AG08395 (cell line): ENCODE results near the gene PLA2G4C.

Source experiments
- DNase-seq: peaks from one replicate; pipeline ENCODE4 v3.0.0; 2012; ENCODE audit warnings: mixed read lengths, low spot score

PLA2G4C gene, protein sequence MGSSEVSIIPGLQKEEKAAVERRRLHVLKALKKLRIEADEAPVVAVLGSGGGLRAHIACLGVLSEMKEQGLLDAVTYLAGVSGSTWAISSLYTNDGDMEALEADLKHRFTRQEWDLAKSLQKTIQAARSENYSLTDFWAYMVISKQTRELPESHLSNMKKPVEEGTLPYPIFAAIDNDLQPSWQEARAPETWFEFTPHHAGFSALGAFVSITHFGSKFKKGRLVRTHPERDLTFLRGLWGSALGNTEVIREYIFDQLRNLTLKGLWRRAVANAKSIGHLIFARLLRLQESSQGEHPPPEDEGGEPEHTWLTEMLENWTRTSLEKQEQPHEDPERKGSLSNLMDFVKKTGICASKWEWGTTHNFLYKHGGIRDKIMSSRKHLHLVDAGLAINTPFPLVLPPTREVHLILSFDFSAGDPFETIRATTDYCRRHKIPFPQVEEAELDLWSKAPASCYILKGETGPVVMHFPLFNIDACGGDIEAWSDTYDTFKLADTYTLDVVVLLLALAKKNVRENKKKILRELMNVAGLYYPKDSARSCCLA

DNA sequence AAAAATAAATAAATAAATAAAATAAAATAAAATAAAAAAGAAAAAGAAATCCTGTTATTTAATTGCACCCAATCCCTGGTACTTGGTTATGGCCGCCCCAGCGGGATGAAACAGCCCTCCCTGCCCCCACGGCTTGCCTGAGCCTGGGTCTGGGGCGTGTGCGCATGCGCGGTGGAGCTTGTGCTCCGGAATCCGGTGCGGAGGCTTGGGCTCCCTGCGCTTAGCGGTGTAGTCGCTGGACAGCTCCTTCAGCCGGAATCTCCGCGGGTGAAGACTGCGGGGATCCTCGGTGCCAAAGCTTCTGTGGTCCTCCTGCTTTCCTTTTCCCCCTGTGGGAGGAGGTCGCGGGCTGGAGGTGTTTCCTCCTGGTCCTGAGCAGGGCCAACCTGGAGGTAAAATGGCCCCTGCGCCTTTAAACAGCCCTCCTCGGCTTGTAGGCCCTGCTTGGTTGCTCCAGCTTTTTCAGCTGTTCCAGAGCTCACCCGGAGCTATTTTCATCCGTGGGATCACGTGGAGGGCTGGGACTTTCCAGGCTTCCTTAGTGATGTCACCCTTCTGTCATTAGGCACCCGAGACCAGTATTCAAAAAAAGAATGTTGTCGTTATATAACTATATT is at the start of gene PLA2G4C:
TSS of gene PLA2G4C (minus strand) at position 468 of the 617 bp plus-strand sequence. CDS start 4,288 bp downstream, outside the sequence.
- peak; percentile 99 for DNase-seq

DNA sequence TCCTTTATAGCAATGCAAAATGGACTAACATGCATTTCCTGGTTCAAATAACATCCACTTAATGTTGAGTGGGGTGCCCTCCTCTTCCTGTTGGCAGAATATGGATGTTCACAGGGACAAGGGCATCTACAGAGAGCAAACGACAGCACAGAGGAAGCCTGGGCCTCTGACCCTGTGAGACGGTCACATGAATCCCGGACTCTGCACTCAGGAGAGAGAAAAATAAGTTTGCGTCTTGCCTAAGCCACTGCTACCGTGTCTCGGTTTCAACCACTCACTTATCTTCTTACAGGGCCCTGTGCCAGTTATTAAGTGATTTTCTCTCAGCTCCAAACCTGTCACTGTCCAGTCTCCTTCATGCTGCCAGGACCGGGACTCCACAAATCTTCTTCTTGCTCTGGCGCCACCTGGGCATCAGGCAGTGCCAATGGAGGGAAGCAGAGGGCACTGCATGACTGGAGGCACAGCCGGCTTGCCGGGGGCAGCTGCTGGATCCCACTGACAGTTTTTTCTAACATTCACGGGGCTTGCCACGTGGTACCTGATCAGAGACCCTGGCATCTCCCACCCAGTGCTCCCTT is 47.7 kb upstream of the PLA2G4C start:
- DNase-seq = no peak

DNA sequence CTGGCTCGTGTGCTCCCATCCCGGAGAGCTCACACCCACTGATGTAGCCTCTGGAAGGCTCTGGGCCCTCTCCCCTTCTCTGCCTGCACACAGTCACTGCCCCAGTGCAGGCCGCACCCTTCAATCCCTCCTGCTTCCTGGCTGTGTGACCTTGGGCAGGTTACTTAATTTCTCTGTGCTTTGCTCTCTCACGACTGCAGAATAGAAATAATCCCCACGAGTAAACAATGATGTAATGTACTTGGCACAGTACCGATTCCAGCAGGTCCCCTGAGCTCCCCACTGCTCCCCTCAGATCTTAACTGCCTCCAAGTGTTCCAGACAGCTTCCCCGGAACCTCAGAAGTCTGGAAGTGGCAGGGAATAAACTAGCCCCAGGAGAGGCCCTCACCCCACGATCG is 43.4 kb upstream of the PLA2G4C start:
- no peak for DNase-seq

DNA sequence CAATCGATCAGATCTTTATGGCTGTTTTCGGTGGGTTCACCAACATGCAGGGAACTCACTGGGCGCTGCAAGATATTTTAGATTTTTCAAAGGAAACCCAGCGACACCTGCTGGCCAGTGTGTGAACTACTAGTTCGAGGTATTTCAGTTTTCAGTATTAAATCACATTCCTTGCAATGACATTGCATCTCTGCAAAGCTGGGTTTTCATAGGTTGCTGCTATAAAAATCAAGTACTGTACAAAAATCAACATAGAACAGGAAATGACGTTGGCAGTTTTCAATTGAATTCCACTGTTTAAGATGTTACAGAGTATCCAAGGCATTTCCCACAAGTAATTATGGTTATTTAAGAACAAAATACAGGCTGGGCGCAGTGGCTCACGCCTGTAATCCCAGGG is 41.9 kb upstream of the PLA2G4C start:
- DNase-seq = peak; percentile 76

DNA sequence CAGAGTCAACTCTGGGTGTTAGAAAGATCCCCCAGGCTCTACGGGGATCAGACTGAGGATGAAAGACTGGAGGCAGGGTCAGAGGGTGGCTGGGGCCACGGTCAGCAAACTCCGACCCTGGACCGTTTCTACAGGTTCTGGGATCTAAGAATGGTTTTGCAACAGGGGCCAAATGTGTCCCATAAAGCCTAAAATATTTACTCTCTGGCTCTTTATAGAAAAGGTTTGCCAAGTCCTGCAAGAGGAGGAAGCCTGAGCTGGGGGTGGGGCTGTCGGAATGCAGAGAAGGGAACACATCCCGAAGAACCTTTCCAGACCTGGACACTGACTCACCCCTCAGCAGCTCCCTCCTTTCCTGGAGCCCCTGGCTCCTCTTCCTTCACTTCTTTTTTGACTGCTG is 38.8 kb upstream of the PLA2G4C start:
- DNase-seq = no peak

DNA sequence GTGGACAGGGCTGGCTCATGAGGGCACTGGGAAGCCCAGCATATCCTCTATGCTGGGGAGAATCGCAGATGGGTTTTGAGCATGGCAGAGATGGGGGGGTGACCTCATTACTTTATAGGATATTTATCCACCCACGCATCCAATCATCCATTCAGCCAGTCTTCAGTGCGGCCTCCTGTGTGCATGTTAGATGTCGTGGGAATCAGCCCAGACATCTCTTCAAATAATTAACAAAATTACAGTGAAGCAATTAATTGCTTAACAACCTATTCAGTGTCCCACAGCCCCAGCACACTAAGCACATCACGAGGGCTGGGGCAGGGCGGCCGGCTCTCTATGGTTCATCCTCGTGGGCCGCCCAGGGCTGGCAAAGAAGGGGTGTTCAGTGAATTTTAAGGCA is 38.0 kb upstream of the PLA2G4C start:
- DNase-seq = no peak

DNA sequence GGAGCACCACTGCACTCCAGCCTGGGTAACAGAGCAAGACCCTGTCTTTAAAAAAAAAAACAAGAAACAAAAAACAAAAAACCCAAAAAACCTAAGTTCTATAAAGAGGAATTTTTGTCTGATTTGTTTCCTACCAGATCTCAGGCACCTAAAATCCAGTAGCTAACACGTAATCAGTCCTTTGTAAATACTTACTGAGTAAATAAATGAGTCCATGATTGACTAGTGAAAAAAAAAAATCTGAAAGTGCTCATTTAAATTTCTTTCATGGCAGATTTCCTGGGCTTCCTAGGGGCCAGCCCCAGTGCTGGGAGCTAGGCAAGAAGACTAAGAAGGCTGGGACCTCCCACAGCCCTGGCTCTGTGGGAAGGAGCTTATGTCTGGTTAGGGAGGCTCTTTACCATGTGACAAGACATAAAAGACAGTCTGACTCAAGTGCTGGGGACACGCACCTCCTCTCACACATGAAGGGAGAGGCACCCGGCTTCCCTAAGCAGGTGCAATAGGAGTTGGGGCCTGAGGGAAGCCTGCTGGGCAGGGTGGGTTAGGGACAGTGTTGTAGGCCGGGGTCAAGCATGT is 37.1 kb upstream of the PLA2G4C start:
- no peak for DNase-seq

DNA sequence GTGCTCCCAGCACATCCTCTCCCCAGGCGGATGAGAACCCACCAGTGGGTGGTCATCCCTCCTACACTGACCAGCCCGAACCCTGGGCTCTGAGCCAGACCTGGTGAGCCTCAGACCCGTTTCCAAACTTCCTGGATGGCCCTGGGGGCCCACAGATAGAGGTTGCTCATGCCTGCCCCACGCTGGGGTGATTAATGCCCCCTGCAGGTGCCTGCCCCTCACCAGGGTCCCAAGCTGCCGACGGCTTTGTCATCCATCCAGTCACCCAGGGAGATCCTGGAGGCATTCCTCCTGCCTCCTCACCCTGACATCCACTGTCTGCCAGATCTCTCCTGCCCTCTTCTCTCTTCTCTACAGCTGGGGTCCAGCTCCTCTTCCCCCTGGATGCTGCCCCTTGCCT is 28.4 kb upstream of the PLA2G4C start:
- no peak for DNase-seq

DNA sequence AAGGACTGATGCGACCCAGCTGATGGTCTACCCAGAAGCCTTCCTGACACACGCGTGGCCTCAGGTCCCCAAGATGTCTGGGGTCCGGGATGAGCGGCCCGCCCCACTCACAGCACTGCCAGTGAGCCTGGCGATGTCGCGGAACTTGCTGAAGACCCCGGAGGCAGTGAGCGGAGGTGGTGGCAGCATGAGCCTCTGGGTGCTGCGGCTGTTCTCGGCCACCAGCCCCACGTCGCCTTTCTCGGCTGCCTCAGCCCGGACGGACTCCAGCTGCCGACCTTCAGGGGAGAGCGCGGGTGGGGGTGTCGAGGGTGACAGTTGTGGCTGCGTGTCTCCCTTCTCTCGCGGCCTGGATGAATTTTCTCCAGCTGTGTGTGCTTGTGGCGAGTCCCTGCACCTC is 26.8 kb upstream of the PLA2G4C start:
- DNase-seq = no peak

DNA sequence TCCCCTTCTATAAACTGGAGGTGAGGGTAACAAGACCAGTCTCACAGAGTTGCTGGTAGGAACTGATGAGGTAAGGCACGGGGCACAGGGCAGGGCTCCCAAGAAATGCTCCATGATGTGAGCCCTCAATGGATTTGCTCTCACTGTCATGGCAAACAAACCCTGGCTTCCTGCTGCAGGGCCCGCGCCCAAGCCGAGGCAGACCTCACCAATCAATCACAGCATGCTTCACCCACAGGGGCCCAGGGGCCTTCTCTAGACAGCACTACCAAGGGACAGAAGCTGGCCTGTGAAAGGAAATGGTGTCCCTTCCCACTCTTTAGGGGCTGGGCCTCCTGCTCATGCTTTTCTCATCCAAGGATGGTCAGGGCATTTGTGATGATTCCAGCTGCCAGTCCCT is 25.9 kb upstream of the PLA2G4C start:
- no peak for DNase-seq

DNA sequence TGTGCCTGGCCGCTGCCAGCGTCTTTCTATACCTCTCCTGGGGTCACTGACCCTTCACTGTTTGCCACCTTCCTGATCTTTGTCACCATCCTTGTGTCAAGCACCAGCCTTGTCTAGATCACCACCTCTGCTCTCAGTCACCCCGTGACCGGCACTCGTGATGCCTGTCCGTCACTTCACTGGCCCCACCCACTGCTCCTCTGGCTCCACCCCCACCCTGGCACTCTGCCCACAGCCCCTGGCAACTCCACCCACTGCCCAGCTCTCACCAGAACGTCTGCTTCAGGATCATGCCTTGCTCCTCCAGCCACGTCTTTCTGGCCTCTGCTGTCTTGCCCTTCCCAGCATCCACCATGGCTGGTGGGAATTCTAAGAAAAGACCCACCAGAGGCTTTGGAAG is 24.8 kb upstream of the PLA2G4C start:
- peak; percentile 5 for DNase-seq

DNA sequence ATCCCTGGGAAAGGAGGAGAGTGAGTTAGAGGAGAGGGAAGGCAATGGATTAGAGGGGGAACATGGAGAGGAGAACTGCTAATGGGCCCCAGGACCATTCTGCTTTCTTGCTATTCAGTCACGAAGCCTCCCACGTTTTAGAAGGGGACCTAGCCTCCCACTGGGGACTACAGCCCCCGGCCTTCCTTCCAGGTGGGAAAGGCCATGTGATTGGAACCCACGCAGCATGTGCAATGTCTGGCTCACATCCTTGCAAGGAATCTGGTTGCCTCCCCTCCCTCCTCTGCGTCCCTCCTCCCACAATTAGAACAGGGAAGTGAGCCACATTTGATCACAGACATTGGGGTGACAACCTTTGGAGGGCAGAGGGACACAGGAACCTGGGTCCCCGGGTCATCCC is 22.5 kb upstream of the PLA2G4C start:
- DNase-seq = no peak

DNA sequence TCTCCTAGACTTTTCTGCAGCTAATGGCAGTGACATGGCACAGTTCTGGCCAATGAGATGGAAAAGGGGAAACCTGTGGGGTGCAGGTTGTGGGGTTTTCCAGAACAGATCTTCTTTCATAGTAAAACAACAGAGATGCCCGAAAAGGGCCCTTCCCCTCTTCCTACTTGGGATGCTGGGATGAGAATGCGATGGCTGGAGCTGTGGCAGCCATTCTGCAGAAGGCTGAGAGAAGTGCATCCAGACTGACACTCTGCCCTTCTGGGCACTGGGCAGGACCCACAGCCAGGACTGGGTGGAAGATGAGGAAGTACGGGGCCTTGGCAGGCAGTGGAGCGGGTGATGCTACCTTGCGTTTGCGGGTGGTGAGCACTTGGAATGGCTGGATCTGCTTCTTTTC is 16.9 kb upstream of the PLA2G4C start:
- DNase-seq = no peak

DNA sequence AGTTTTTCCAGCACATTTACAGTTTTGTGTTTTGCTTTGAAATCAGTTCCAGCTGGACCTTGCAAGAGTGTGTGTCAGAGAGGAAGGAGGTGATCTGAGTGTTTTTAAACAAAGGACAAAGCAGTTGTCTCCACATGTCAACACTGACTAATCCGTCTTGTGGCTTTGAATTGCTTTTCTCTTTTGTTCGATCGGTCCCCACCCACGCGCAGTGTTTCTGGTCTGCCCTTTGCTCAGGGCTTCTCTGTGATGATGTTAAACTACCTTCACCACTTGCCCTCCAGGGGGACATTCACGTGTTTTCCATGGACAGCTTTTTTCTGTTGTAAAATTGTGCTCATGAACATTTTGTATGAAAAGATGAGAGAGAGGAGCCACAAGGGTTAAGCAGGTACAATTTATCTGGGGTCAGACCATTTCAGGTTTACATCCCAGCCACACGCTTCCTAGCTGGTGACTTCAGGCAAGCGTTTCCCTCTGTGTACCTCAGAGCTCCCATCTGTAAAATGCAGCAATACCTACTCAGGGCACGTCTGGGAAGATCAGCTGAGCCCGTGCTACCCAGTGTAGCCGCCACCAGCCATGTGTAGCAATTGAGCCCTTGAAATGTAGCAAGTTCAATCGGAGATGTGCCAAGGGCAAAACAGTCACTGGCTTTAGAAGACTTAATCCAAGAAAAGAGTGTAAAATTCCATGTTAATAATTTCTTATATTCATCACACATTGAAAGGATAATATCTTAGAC is 13.5 kb upstream of the PLA2G4C start:
- peak; percentile 30 for DNase-seq

DNA sequence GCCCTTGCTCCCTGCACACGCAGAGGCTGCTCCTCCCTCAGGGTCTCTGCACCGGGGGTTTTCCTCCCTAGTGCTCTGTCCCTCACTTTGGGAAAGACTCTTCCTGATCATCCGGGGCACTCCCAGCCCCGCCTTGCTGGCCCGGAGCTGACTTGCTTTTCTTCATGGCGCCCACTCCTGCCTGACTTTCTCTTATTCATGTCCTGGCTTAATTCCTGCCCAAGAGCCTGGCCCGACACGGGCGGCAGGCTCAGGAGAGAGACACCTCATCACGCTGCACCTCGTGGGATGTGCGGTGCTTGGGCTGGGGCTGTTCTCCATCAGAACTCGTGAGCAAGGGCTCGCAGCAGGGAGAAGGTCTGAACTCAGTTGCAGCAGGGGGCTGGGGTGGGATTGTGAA is 11.8 kb upstream of the PLA2G4C start:
- DNase-seq = no peak

DNA sequence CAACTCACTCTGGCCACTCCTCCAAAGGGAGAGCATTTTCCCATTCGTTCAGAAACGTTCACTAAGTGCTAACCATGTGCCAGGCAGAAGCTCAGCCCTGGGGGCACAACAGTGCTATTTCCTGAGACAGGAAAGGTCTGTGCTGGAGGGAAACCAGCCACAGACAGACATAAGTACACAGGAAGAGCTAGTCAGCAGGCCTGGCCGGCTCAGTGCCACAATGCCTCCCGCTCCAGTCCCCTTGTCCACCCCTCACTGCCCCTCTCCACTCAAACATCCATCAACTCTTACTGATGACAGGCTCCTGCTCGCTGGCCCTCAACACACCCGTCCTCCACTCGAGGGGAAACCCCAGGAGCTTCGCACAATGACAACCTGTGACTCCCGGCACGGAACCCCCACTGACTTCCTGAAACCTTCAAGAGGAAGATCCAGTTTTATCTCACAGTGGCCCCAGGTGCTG is 11.3 kb upstream of the PLA2G4C start:
- DNase-seq = no peak

DNA sequence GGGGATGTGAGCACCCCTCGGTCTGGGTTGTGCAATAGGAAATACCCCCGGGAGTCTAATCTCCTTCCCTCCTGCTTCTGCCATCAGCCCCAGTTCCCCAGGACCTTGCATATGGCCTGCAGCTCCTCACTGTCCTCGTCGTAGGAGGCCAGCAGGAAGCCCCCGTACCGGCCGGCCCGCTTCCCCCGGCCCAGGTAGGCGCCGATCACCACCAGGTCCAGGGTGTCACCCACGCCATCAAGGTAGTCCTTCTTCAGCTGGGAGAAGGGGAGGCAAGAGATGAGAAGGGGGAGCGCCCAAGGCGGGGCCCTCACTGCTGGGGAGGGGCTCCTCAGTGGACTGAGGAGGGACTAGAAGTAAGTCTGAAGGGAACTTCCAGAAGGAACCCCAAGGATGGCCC is 10.4 kb upstream of the PLA2G4C start:
- DNase-seq = no peak

DNA sequence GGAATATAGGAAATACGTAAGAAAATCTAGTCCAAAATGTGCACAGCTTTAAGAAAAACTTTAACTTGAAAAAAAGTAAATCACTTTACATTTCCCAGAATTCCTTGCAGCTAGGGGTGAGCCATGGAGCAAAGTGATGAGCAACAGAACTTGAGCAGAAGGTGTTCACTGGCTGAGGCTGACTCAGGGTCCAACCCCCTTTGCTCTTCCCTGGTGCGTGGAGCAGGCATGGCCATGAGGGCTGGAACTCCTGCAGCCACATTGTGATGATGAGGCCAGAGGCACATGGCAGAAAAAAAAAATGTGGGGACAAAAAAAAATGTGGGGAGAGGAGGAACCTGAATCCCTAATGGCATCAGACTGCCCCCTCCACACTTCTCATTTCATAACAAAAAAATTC is 9.9 kb upstream of the PLA2G4C start:
- DNase-seq = no peak

DNA sequence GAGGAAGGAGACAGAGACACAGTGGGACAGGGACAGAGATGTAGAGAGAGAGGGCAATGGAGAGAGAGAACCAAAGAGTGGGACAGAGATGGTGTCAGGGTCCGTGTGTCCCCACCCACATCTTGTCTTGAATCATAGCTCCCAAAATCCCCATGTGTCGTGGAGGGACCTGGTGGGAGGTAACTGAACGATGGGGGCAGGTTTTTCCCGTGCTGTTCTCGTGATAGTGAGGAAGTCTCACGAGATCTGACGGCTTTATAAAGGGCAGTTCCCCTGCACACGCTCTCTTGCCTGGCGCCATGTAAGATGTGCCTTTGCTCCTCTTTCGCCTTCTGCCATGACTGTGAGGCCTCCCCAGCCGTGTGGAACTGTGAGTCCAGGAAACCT is 7.5 kb upstream of the PLA2G4C start:
- no peak for DNase-seq

DNA sequence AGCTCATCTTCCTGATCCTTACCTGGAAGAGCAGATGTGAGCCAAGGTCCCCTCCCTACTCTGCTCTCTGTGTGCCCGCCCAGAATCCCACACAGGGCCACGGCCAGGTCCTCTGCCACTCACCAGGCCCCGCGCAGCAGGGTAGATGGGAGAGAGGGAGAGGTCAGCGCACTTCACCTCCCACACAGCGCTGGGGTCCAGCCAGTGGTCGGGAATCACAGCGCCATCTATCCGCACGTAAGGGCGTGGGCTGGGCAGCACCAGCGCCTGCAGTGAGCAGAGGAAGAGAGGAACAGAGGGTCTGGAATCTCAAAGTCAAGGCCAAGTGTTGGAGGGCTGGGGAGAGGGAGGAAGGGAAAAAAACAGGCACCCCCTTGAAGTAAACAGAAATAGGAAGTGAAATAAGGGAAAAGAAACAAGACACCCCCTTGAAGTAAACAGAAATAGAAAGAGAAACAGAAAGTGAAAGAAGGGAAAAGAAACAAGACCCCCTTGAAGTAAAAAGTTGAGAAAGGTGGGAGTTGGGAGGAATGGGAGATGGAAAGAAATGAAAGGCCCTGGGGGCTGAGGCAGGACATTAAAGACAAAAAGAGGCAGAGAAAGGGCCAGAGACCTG is 7.0 kb upstream of the PLA2G4C start:
- DNase-seq = no peak

DNA sequence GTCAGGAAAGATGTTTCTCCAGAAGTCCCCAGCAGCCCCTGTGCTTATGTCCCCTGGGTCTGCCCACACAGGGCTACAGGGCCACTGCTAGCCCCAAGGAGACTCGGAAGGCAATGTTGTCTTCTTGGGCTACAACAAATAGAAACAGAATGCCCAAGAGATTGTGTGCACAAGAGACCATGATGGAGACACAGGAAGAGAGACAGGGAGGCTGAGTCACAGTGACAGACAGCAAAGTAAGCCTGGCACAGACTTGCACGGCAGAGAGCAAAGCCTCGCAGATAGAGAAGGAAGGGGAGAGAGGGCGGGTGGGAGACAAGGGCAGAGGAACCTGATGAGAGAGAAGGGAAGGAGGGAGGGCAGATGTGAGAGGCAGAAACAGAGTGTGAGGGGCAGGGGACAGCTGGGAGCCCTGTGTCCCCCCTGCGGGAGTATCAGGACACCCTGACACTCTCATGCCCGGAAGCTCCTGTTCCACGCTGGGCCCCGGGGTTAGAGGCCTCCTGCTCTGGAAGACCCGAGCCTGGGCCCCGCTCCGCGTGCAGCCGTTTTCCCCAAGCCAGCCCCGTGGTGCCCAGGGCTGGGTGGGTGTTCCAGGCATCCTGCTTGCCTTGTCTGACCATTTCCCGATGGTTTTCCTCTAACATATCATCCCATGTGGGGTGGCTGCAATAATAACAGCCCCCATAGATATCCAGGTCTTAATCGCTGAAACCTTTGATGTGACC is 2.7 kb upstream of the PLA2G4C start:
- no peak for DNase-seq
